SK-N-MC (cell line): Measurements from ENCODE around the gene TRIM46.
"Not testable (repeated sequence)": the region's sequence is repeated elsewhere in the genome, so short reads cannot be mapped to it uniquely, and the experiment has no call there.

Experiments
- EZH2 ChIP-seq: fragments of 200-600 bp; sonication (generic); IDR thresholded peaks from one replicate; pipeline ENCODE4 v1.6.1; 2017; ENCODE audit warnings: antibody characterized with exemption
- FOXP2 ChIP-seq: optimal IDR thresholded peaks from 2 replicates; pipeline ENCODE3; 2011; ENCODE audit warnings: mild to moderate bottlenecking, moderate library complexity; ENCODE audit not compliant: insufficient read depth; ENCODE audit errors: extremely low read length, control extremely low read depth
- POLR2AphosphoS5 ChIP-seq: IDR thresholded peaks from 2 replicates; pipeline ENCODE4 v1.6.1; 2012; ENCODE audit warnings: mild to moderate bottlenecking, low read depth, low read length, borderline replicate concordance

GRCh38 chr1:155232001-155232978 is 58.6 kb downstream of the TRIM46 start:
- TF ChIP-seq POLR2AphosphoS5, EZH2, FOXP2: not testable (repeated sequence)
